ENCODE data around the gene HP1BP3.
"Not testable (repeated sequence)": the region's sequence is repeated elsewhere in the genome, so short reads cannot be mapped to it uniquely, and the experiment has no call there.

The HP1BP3 gene

GRCh38 chr1:20787029-20787839, at the start of gene HP1BP3:
TSS of gene HP1BP3 (minus strand) at chr1:20787307. CDS start at chr1:20780440, 6,867 bp downstream.
- DNase-seq = peak; percentile 69

GRCh38 chr1:20836230-20836629, 49.1 kb upstream of the HP1BP3 start:
- no peak for DNase-seq

- no peak for DNase-seq
Observed at GRCh38 chr1:20834780-20835179, 47.7 kb upstream of the HP1BP3 start.

GRCh38 chr1:20834192-20834591, 47.1 kb upstream of the HP1BP3 start:
- no peak for DNase-seq

GRCh38 chr1:20830378-20830777, 43.3 kb upstream of the HP1BP3 start:
- DNase-seq = no peak

- DNase-seq = no peak
Observed at GRCh38 chr1:20829946-20830345, 42.8 kb upstream of the HP1BP3 start.

- DNase-seq = no peak
Observed at GRCh38 chr1:20829531-20829930, 42.4 kb upstream of the HP1BP3 start.

- no peak for DNase-seq
Observed at GRCh38 chr1:20823845-20824244, 36.7 kb upstream of the HP1BP3 start.

- no peak for DNase-seq
Observed at GRCh38 chr1:20821466-20821865, 34.4 kb upstream of the HP1BP3 start.

- DNase-seq = no peak
Observed at GRCh38 chr1:20819818-20820217, 32.7 kb upstream of the HP1BP3 start.

- no peak for DNase-seq
Observed at GRCh38 chr1:20814534-20814871, 27.4 kb upstream of the HP1BP3 start.

- no peak for DNase-seq
Observed at GRCh38 chr1:20811916-20812315, 24.8 kb upstream of the HP1BP3 start.

GRCh38 chr1:20793236-20793635, 6.1 kb upstream of the HP1BP3 start:
- DNase-seq = no peak

- no peak for DNase-seq
Observed at GRCh38 chr1:20792196-20792595, 5.1 kb upstream of the HP1BP3 start.

GRCh38 chr1:20790785-20791184, 3.7 kb upstream of the HP1BP3 start:
- DNase-seq = no peak

- not testable (repeated sequence) for DNase-seq
Observed at GRCh38 chr1:20789598-20789997, 2.5 kb upstream of the HP1BP3 start.

- no peak for DNase-seq
Observed at GRCh38 chr1:20787840-20788795, 1.0 kb upstream of the HP1BP3 start.

- peak; percentile 89 for DNase-seq
Observed at GRCh38 chr1:20786253-20787028, 666 bp downstream of the HP1BP3 start.

- DNase-seq = no peak
Observed at GRCh38 chr1:20785907-20786252, 1.2 kb downstream of the HP1BP3 start.

- no peak for DNase-seq
Observed at GRCh38 chr1:20775700-20776099, 11.4 kb downstream of the HP1BP3 start.

GRCh38 chr1:20771780-20772179, 15.3 kb downstream of the HP1BP3 start:
- no peak for DNase-seq

- no peak for DNase-seq
Observed at GRCh38 chr1:20770314-20771087, 16.6 kb downstream of the HP1BP3 start.

Measured in NCI-H1694 (cell line).